HG03432 (cell line): ENCODE results near the gene OR6C70.

Experiments used
- ATAC-seq: cut with Tn5 transposase; IDR thresholded peaks from one replicate; pipeline ENCODE4 v1.9.1; 2021; ENCODE audit warnings: mild to moderate bottlenecking, moderate library complexity; ENCODE audit not compliant: unreplicated experiment

OR6C70 gene

DNA sequence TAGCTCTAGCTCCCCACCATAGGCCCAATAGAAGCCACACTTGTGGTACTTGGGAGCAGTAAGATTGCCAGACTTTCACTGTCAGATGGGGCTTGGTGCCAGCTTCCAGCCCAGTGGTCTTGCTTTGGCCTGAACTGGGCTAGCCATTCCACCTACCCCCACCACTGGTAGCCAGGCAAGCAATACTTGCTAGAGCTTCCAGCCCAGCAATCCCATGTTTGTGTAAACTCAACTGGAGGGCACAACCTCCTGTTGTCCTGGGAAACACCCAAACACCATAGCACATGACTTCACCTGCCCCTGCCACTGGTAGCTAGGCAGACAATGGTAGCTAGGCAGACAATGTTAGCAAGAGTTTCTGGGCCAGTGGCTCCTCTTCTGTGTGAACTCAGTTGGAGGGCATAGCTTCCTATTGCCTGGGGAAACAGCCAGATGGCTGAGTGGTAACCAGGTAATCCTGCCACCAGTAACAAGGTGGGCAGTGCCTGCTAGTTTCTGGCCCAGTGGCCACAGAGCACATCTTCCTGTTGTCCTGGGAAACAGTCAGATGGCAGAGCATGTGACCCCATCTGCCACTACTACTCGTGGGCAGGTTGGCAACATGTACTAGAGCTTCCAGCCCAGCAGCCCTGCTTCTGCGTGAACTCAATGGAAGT, 49.5 kb downstream of the OR6C70 start:
- no peak for ATAC-seq
